NB4 (cell line): ENCODE data around the gene OR2M5.

Source experiments
- CTCF ChIP-seq: IDR thresholded peaks from one replicate; pipeline ENCODE4 v1.5.1; 2012; ENCODE audit warnings: low read depth, low read length
- MYC ChIP-seq: IDR thresholded peaks from 2 replicates; pipeline ENCODE4 v1.6.1; 2011; ENCODE audit warnings: low read depth, low read length

- TF ChIP-seq MYC: no peak
- no peak for TF ChIP-seq CTCF
These were observed 30.1 kb upstream of the OR2M5 start for GRCh38 chr1:248114890-248115289.
